H9 (cell line): ENCODE measurements around the gene SAC3D1. TPM values are rescaled to one million over a fixed set of nuclear protein-coding genes. Genes with fewer than 3 reads are reported as not detected.

Source experiments
- DNase-seq: peaks from one replicate; pipeline ENCODE4 v3.0.0-alpha.2; 2017
- H2AFZ ChIP-seq: one replicate; pipeline ENCODE4 v1.6.1; 2013; ENCODE audit warnings: mild to moderate bottlenecking, low read length, control low read depth, moderate library complexity
- H2AK5ac ChIP-seq: 2 replicates; pipeline ENCODE4 v1.6.1; 2013; ENCODE audit warnings: low read length, control low read depth, mixed read lengths; ENCODE audit not compliant: insufficient read length
- H2BK120ac ChIP-seq: one replicate; pipeline ENCODE4 v1.6.1; 2013; ENCODE audit warnings: low read depth, mild to moderate bottlenecking, low read length, control low read depth, inconsistent platforms; ENCODE audit not compliant: poor library complexity, severe bottlenecking
- H2BK12ac ChIP-seq: 2 replicates; pipeline ENCODE4 v1.6.1; 2013; ENCODE audit warnings: low read length, control low read depth, mixed read lengths, low read depth; ENCODE audit not compliant: insufficient read length
- H2BK15ac ChIP-seq: 2 replicates; pipeline ENCODE4 v1.6.1; 2013; ENCODE audit warnings: low read depth, low read length, control low read depth
- H2BK20ac ChIP-seq: one replicate; pipeline ENCODE4 v1.6.1; 2013; ENCODE audit warnings: low read depth, mild to moderate bottlenecking, low read length, control low read depth, inconsistent platforms; ENCODE audit not compliant: poor library complexity, severe bottlenecking
- H2BK5ac ChIP-seq: 2 replicates; pipeline ENCODE4 v1.6.1; 2013; ENCODE audit warnings: low read length, control low read depth, mixed read lengths; ENCODE audit not compliant: insufficient read length
- H3K14ac ChIP-seq: 2 replicates; pipeline ENCODE4 v1.6.1; 2013; ENCODE audit warnings: low read length, control low read depth; ENCODE audit not compliant: insufficient read depth
- H3K18ac ChIP-seq: 2 replicates; pipeline ENCODE4 v1.6.1; 2013; ENCODE audit warnings: low read depth, mild to moderate bottlenecking, mixed read lengths, low read length, control low read depth; ENCODE audit not compliant: insufficient read length
- H3K23ac ChIP-seq: 2 replicates; pipeline ENCODE4 v1.6.1; 2013; ENCODE audit warnings: low read length, control low read depth, mixed read lengths, low read depth; ENCODE audit not compliant: insufficient read length
- H3K23me2 ChIP-seq: 2 replicates; pipeline ENCODE4 v1.6.1; 2013; ENCODE audit warnings: low read depth, mild to moderate bottlenecking, mixed read lengths, low read length, control low read depth; ENCODE audit not compliant: insufficient read length, poor library complexity, severe bottlenecking
- H3K27ac ChIP-seq: 2 replicates; pipeline ENCODE4 v1.5.1; 2013; ENCODE audit warnings: low read length, control low read depth, mixed read lengths, low read depth; ENCODE audit not compliant: insufficient read length
- H3K27me3 ChIP-seq: 2 replicates; pipeline ENCODE4 v1.6.1; 2013; ENCODE audit warnings: low read length, control low read depth, inconsistent platforms; ENCODE audit not compliant: insufficient read depth
- H3K4ac ChIP-seq: 2 replicates; pipeline ENCODE4 v1.6.1; 2013; ENCODE audit warnings: low read depth, mild to moderate bottlenecking, control low read depth, inconsistent platforms, low read length, moderate library complexity
- H3K4me1 ChIP-seq: 2 replicates; pipeline ENCODE4 v1.6.1; 2013; ENCODE audit warnings: low read length, control low read depth, inconsistent platforms; ENCODE audit not compliant: insufficient read depth
- H3K4me2 ChIP-seq: 2 replicates; pipeline ENCODE4 v1.6.1; 2013; ENCODE audit warnings: low read length, control low read depth, mixed read lengths; ENCODE audit not compliant: insufficient read length, insufficient read depth
- H3K56ac ChIP-seq: 2 replicates; pipeline ENCODE4 v1.6.1; 2013; ENCODE audit warnings: low read depth, mild to moderate bottlenecking, mixed read lengths, low read length, control low read depth; ENCODE audit not compliant: insufficient read length
- H3K79me1 ChIP-seq: 2 replicates; pipeline ENCODE4 v1.6.1; 2013; ENCODE audit warnings: low read depth, mild to moderate bottlenecking, moderate library complexity, low read length, control low read depth, inconsistent platforms; ENCODE audit not compliant: insufficient read depth, poor library complexity, severe bottlenecking
- H3K79me2 ChIP-seq: 2 replicates; pipeline ENCODE4 v1.6.1; 2013; ENCODE audit warnings: low read length, control low read depth, inconsistent platforms; ENCODE audit not compliant: insufficient read depth
- H3K9ac ChIP-seq: 2 replicates; pipeline ENCODE4 v1.6.1; 2013; ENCODE audit warnings: low read length, control low read depth, mixed read lengths; ENCODE audit not compliant: insufficient read length; ENCODE audit errors: extremely low read depth
- H3K9me3 ChIP-seq: one replicate; pipeline ENCODE4 v1.6.1; 2013; ENCODE audit warnings: low read depth, low read length, inconsistent platforms; ENCODE audit not compliant: control insufficient read depth
- H3T11ph ChIP-seq: one replicate; pipeline ENCODE4 v1.6.1; 2013; ENCODE audit warnings: mild to moderate bottlenecking, low read length, control low read depth, inconsistent platforms
- H4K20me1 ChIP-seq: one replicate; pipeline ENCODE4 v1.6.1; 2013; ENCODE audit not compliant: control insufficient read depth, insufficient read length, insufficient read depth
- H4K5ac ChIP-seq: 2 replicates; pipeline ENCODE4 v1.6.1; 2013; ENCODE audit warnings: low read depth, mild to moderate bottlenecking, mixed read lengths, low read length, control low read depth; ENCODE audit not compliant: insufficient read length
- H4K8ac ChIP-seq: replicated peaks from 2 replicates; pipeline ENCODE4 v1.6.1; 2013; ENCODE audit warnings: low read length, control low read depth, mixed read lengths, low read depth; ENCODE audit not compliant: insufficient read length
- H4K91ac ChIP-seq: 2 replicates; pipeline ENCODE4 v1.6.1; 2013; ENCODE audit warnings: low read depth, mild to moderate bottlenecking, moderate library complexity, mixed read lengths, low read length, control low read depth; ENCODE audit not compliant: insufficient read length
- H3K27ac Mint-ChIP-seq, 3 experiments: 2 replicates in 2 of 3; 3 replicates in 1 of 3; pipeline ENCODE4 v1.8.0; 2020 to 2021; ENCODE audit warnings: mixed read lengths in 3 of 3, mild to moderate bottlenecking in 1 of 3, moderate library complexity in 1 of 3
- H3K27me3 Mint-ChIP-seq: 2 replicates; pipeline ENCODE4 v1.8.0; 2021; ENCODE audit warnings: low read depth, mild to moderate bottlenecking, moderate library complexity, mixed read lengths
- H3K36me3 Mint-ChIP-seq, 3 experiments: 2 replicates in 2 of 3; 3 replicates in 1 of 3; pipeline ENCODE4 v1.8.0; 2020 to 2021; ENCODE audit warnings: low read depth in 3 of 3, mixed read lengths in 3 of 3; ENCODE audit not compliant: insufficient read depth in 1 of 3
- H3K4me1 Mint-ChIP-seq, 2 experiments: 2 replicates each; pipeline ENCODE4 v1.8.0; 2020; ENCODE audit warnings: mixed read lengths in 2 of 2
- H3K4me3 Mint-ChIP-seq, 2 experiments: 2 replicates in 1 of 2; 3 replicates in 1 of 2; pipeline ENCODE4 v1.8.0; 2020 to 2021; ENCODE audit warnings: mild to moderate bottlenecking in 2 of 2, mixed read lengths in 2 of 2, moderate library complexity in 1 of 2
- H3K9me3 Mint-ChIP-seq, 2 experiments: 2 replicates in 1 of 2; 3 replicates in 1 of 2; pipeline ENCODE4 v1.8.0; 2020; ENCODE audit warnings: mild to moderate bottlenecking in 2 of 2, mixed read lengths in 2 of 2, moderate library complexity in 1 of 2
- CTCF ChIP-seq: fragments of 200-600 bp; sonication (generic); conservative IDR thresholded peaks from 3 replicates; pipeline ENCODE4 v1.8.0; 2021; ENCODE audit warnings: antibody characterized with exemption, mild to moderate bottlenecking
- WGBS: extraction: QIAGEN DNeasy Blood & Tissue Kit; methylation state at CpG from one replicate; pipeline ENCODE4 v1.1.7; 2013; ENCODE audit warnings: missing lambda C conversion rate, low lambda C conversion rate, mixed read lengths; ENCODE audit not compliant: insufficient read length; ENCODE audit errors: extremely low coverage; 5-methylcytosine and 5-hydroxymethylcytosine counted together
- total RNA-seq: library from RNA; stranded (reverse); gene quantifications from 2 replicates; pipeline ENCODE4 v1.2.1, GENCODE V29; 2021

Gene SAC3D1
- total RNA-seq, 1 experiment from 2014 or later = 20.7 TPM

- Histone ChIP-seq H2BK20ac (no peak overlapping the region), H3K27ac (no peak overlapping the region), H2BK120ac (no peak overlapping the region), H3K79me1 (no peaks in the 10 kb centered on the region), H3K27me3 (no peaks in the 10 kb centered on the region), H3T11ph (no peak overlapping the region), H2AK5ac (no peak overlapping the region), H2BK5ac (no peak overlapping the region), H4K8ac (no peak overlapping the region), H3K79me2 (no peaks in the 10 kb centered on the region), H2BK12ac (no peak overlapping the region), H3K9ac (no peak overlapping the region), H2BK15ac (no peak overlapping the region), H4K5ac (no peak overlapping the region), H3K14ac (no peak overlapping the region), H2AFZ (no peak overlapping the region), H4K20me1 (no peaks in the 10 kb centered on the region), H3K4ac (no peak overlapping the region), H3K4me2 (no peak overlapping the region), H3K4me1 (peaks cover 6% of the 10 kb centered on the region; the same call in 1 of the 2 replicates), H3K9me3 (no peaks in the 10 kb centered on the region), H3K23me2 (no peaks in the 10 kb centered on the region), H3K23ac (no peak overlapping the region), H3K18ac (no peak overlapping the region), H3K56ac (no peak overlapping the region), H4K91ac (peak overlapping the region; percentile 67)
- no peak for TF ChIP-seq CTCF
- Mint-ChIP-seq H3K27me3 (no peaks in the 10 kb centered on the region), H3K4me3 (peak overlapping the region in 1 of 2 experiments; percentile 63; a peak in 2 of 5 replicates), H3K4me1 (peaks cover 21 to 31% of the 10 kb centered on the region in 2 experiments), H3K27ac (peak overlapping the region; percentile 92 to 97 (median 95)), H3K36me3 (no peaks in the 10 kb centered on the region), H3K9me3 (no peaks in the 10 kb centered on the region)
- no peak for DNase-seq
- WGBS = no CpG with 5 or more reads among the region's 10 CpGs
These were observed 26.4 kb downstream of the SAC3D1 start for GRCh38 chr11:65067446-65067845.
